OCI-M1 (cell line): ENCODE results near the gene STAT3.
"Not testable (repeated sequence)": the region's sequence is repeated elsewhere in the genome, so short reads cannot be mapped to it uniquely, and the experiment has no call there.

Experiments
- DNase-seq: peaks from one replicate; lab custom pipeline; 2025; lab: John Stamatoyannopoulos, UW

The STAT3 gene

GRCh38 chr17:42388381-42389134 is at the start of gene STAT3:
Gene STAT3, minus strand, starts transcription at chr17:42388442. Its CDS starts 39,926 bp downstream, at chr17:42348516.
- peak; percentile 100 for DNase-seq

- DNase-seq = no peak
Observed at GRCh38 chr17:42436391-42436790, 48.1 kb upstream of the STAT3 start.

- DNase-seq = no peak
Observed at GRCh38 chr17:42431758-42432161, 43.5 kb upstream of the STAT3 start.

DNA sequence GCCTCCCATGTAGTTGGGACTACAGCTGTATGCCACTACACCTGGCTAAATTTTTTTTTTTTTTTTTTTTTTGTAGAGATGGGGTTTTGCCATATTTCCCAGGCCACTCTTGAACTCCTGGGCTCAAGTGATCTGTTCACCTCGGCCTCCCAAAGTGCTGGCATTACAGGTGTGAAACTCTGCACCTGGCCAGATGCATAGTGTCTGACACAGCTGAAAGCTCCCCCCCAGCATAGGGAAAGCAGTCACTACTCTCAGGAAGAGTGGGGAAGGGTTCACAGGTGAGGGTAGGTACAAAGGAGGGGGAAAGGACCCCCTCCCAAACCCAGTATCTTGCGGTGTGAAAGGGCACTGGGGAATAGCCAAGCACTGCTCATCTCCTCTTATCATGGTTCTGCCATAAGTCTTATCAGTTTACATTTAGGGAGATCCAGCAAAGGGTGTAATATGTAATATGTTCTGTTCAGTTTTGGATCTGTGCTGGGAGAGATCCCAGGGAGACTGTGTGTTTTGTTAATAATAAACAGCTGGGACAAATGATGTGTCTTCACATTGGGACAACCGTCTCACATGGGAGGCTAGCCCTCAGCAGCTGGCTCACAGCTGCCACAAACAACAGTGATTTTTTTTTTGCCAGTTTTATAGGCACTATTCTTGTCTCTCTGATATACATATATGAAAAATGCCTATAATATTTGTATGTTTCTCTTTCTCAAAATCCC is 41.6 kb upstream of the STAT3 start:
- DNase-seq = no peak

GRCh38 chr17:42428141-42428944 is 40.1 kb upstream of the STAT3 start:
- DNase-seq = peak; percentile 84

- DNase-seq = no peak
Observed at GRCh38 chr17:42424991-42425610, 36.9 kb upstream of the STAT3 start.

DNA sequence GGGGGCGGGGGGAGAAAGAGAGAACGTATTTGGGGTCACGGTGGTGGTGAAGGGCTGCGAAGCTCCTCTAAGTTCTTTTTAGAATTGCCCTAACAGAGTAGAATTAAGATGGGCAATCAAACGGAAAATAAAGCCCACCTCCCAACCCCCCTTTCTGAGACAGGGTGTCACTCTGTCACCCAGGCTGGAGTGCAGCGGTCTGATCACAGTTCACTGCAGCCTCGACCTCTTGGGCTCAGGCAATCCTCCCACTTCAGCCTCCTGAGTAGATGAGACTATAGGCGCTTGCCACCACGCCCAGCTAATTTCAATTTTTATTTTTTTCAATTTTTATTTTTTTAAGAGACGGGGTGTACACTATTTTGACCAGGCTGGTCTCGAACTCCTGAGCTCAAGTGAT is 35.5 kb upstream of the STAT3 start:
- no peak for DNase-seq

DNA sequence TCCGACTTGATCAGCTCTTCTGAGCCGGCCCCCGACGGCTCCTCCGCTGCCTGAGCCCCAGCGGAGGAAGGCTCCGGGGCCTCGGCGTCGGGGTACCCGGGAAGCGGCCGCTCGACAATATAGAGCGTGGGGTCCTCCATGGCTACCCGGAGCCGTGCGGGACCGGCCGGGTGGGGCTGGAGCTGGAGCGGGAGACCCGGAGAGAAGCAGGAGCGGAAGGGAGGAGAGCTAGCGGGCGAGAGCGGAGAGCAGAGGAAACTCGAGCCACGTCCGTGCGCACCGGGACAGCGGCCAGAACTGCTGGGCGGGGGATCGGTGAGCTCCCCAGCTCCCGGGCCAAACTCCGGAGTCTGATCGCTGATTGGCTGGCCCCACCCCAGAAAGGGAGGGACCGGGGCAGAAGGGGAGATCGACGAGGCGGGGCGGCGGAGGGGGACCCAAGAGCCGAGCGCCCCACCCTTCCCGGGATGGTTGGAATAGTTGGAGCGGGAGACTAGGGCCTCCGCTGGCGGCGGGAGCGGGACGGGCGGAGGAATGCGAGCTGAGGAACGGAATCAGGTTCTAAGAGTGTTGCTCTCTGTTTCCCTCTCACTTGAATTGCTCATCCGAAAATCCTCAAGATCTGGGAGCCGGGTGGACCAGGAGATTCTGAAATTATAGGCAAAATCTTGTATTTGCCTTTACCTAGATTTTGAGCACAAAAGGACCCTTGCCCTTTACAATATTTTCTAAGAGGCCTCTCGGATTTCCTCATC is 34.9 kb upstream of the STAT3 start, which contains the start of gene CAVIN1:
TSS of gene CAVIN1 (minus strand) at position 299 of the 755 bp plus-strand sequence. CDS start at position 140, 159 bp downstream.
- DNase-seq = peak; percentile 36

GRCh38 chr17:42422412-42422957 is 34.2 kb upstream of the STAT3 start:
- DNase-seq = no peak

DNA sequence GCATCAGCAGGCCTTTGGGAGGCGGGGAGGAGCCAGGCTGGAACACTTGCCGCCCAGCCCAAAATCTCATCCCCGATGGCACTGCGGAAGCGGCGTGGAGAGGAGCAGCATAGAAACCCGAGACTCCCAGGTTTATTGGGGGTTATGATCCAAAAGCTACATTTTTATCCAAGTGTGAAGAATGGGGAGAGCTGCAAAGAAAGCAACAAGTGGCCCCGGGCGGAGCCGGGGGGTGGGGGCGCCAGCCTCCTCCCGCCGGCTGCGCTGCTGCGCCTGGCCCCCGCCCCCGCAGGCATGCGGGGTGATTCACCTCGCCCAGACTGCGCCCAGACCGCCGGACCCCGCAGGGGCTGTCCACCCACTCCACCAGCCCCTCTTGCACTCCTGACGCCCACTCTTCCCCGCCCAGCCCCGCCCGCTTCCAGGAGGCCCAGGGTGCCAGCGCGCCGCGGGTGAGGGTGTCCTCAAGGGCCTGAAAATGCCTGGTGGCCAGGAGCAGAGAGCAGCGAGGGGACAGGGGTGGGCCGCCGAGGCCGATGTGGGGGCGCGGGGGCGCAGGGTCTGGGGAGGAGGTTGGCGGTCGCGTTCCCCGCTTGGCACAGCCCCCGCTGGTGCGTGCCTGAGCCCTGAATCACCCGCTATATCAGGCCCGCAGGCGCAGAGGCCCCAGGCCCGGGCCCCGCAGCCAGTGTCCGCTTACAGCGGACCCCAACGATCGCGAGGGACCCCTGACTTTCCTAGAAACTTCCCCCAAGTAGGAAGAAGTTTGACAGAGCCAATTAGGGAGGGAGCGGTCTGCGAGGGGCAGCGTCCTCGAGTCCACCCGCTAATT is 33.5 kb upstream of the STAT3 start:
- no peak for DNase-seq

DNA sequence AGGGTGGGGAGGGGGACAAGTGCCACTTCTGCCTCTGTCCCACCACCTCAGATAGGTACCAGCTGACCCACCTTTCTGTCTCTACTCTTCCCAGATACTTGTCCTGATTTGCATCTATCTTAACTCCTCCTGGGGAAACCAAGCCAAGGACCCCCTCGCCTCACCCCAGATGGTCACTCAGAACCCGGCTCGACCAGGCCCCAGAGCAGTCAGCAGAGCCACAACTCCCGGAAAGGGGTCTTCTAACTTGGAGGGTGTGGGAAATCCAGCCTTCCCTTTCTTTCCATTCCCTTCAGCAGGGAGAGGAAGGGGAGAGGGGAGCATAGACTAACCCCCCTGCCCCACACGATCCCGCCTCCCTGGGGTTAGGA is 32.9 kb upstream of the STAT3 start:
- DNase-seq = no peak

DNA sequence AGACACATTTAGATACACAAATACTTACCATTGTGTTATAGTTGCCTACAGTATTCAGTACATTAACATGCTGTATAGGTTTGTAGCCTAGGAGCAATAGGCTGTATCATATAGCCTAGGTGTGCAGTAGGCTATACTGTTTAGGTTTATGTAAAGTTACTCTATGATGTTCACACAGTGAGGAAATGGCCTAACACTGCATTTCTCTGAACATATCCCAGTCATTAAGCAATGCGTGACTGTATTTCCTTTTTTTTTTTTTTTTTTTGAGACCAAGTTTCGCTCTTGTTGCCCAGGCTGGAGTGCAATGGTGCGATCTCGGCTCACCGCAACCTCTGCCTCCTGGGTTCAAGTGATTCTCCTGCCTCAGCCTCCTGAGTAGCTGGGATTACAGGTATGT is 29.7 kb upstream of the STAT3 start:
- DNase-seq = not testable (repeated sequence)

DNA sequence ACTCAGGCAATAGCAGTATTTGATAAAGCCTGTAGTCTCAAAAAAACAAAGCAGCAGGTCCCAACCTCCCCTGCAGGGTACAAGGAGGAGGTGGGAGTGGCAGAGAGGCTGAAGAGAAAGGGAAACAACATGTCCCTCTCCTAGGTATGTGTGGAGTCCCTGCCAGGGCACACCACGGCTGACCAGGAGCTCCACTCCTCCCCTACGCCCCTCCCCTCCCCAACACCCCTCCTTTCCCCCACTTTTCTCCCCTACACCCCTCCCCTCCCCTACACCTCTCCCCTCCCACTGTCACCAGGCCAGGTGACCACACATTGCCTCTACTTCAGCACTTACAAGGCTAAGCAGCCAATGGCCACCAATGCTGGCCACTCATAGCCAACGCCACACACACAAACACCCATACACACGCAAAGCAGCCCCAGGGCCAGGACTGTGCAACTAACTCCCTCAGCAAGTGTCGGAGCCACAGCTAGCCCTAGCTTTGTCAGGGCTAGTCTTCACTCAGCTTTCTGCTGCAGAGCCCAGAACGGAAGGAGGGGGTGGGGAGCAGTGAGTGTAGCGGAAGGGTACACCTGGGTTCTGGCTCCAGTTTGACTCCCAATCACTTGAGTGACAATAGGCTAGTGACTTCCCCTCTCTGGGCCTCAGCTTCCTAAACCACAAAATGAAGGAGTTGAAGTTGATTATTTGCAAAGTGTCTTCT is 26.6 kb upstream of the STAT3 start:
- DNase-seq = peak; percentile 34

- no peak for DNase-seq
Observed at GRCh38 chr17:42413464-42414040, 25.3 kb upstream of the STAT3 start.

DNA sequence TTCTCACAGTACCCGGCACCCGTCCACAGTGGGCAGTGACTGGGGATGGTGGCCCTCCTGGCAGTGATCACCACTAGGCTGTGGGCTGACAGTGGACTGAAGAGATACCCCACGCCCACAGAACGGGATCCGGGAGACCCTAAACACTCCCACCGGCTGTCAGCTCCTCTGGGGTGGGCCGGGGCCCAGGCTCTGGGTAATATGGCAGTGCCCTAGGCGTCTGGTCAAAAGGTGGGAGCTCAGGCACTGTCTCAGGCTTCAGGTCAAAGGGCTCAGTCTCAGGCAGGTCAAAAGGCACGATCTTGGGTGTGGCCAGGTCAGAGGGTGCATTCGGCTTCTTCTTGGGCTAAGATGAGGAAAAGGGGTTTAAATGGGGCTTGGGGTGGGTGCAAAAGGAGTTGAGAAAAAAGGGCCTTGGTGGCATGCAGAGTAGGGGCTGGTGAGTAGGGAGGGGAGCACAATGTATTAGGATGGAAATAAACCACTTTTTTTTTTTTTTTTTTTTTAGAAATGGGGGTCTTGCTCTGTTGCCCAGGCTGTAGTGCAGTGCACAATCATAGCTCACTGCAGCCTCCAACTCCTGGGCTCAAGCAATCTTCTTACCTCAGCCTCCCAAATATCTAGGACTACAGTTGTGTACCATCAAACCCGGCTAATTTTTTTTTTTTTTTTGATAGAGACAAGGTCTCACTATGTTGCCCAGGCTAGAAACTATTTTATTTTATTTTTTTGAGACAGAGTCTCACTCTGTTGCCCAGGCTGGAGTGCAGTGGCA is 23.9 kb upstream of the STAT3 start:
- DNase-seq = no peak

- DNase-seq = no peak
Observed at GRCh38 chr17:42411361-42411760, 23.1 kb upstream of the STAT3 start.

GRCh38 chr17:42410319-42410685 is 22.1 kb upstream of the STAT3 start:
- DNase-seq = no peak

- DNase-seq = no peak
Observed at GRCh38 chr17:42409523-42410318, 21.5 kb upstream of the STAT3 start.
